Breast epithelium (tissue), 4 donors: ENCODE data around the gene ARHGAP26. TPM values are rescaled to one million over a fixed set of nuclear protein-coding genes. Genes with fewer than 3 reads are reported as not detected.

Experiments
- DNase-seq, 2 donors: peaks; one replicate each; pipeline ENCODE4 v3.0.0-alpha.2; 2019; ENCODE audit warnings: low spot score in 2 of 2
- H3K27ac ChIP-seq, 2 donors: fragments of 200-600 bp; sonication (generic) in 1 of 2; one replicate each; pipeline ENCODE4 v1.5.1; 2016 to 2019; ENCODE audit warnings: mild to moderate bottlenecking in 1 of 2
- H3K27me3 ChIP-seq, 2 donors: fragments of 200-600 bp; sonication (generic) in 1 of 2; one replicate each; pipeline versions ENCODE4 v1.5.1 to v1.6.0; 2017 to 2019; ENCODE audit warnings: control low read depth in 1 of 2, mild to moderate bottlenecking in 1 of 2
- H3K36me3 ChIP-seq: fragments of 200-600 bp; one replicate; pipeline ENCODE4 v1.5.1; 2019
- H3K4me1 ChIP-seq, 2 donors: fragments of 200-600 bp; sonication (generic); one replicate each; pipeline ENCODE4 v1.5.1; 2016 to 2019; ENCODE audit warnings: control low read depth in 1 of 2
- H3K4me3 ChIP-seq, 3 donors: fragments of 200-600 bp; sonication (generic); 1 replicate in 2 of 3; 2 replicates in 1 of 3; pipeline ENCODE4 v1.5.1; 2016 to 2019; ENCODE audit warnings: mild to moderate bottlenecking in 3 of 3, moderate library complexity in 2 of 3
- H3K9me3 ChIP-seq, 2 donors: fragments of 200-600 bp; sonication (generic) in 1 of 2; one replicate each; pipeline ENCODE4 v1.5.1; 2016 to 2019; ENCODE audit warnings: control low read depth in 1 of 2
- CTCF ChIP-seq, 3 donors: fragments of 450-650 bp; IDR thresholded peaks; one replicate each; pipeline ENCODE4 v1.5.1; 2016 to 2017; ENCODE audit warnings: antibody characterized with exemption in 3 of 3, mild to moderate bottlenecking in 3 of 3, moderate library complexity in 3 of 3
- POLR2A ChIP-seq: fragments of 450-650 bp; IDR thresholded peaks from one replicate; pipeline ENCODE4 v1.6.1; 2016; ENCODE audit warnings: antibody characterized with exemption, mild to moderate bottlenecking, moderate library complexity
- POLR2AphosphoS5 ChIP-seq, 3 donors: sonication (generic); formaldehyde crosslinking; IDR thresholded peaks; one replicate each; pipeline ENCODE4 v1.6.1; 2017; ENCODE audit warnings: antibody characterized with exemption in 3 of 3
- intact Hi-C: fragments of 100-400 bp; cut with DNase I; formaldehyde crosslinking; loops from one replicate; pipeline ENCODE4 v1.15.1; 2023; ENCODE audit warnings: low total_unique reads
- total RNA-seq, 3 donors: library from RNA; depleted of rRNA; stranded (reverse); fragments of >200 nt; gene quantifications; one replicate each; pipeline ENCODE4 v1.1.0, GENCODE V29; 2016

The ARHGAP26 gene
- total RNA-seq, 3 donors from 2014 or later: 33.1 to 89.0 (median 56.4) TPM

GRCh38 chr5:143134269-143134668 lies 364.1 kb downstream of the ARHGAP26 start:
- TF ChIP-seq POLR2AphosphoS5 (IDR thresholded peaks at IDR 0.05) (no peak), POLR2A (no peak), CTCF (IDR thresholded peaks at IDR 0.05) (no peak)
- H3K36me3 ChIP-seq: no peaks in the 10 kb centered on the region
- H3K4me3 ChIP-seq: no peak overlapping the region
- no peaks in the 10 kb centered on the region for H3K9me3 ChIP-seq
- H3K4me1 ChIP-seq: no peaks in the 10 kb centered on the region
- intact Hi-C loops: no loop called here
- no peak overlapping the region for H3K27ac ChIP-seq
- H3K27me3 ChIP-seq: no peaks in the 10 kb centered on the region
- DNase-seq: no peak

GRCh38 chr5:143134900-143135299 lies 364.7 kb downstream of the ARHGAP26 start:
- intact Hi-C loops: no loop called here
- no peak for TF ChIP-seq POLR2A
- TF ChIP-seq CTCF (IDR thresholded peaks at IDR 0.05): no peak
- TF ChIP-seq POLR2AphosphoS5 (IDR thresholded peaks at IDR 0.05): no peak

DNA sequence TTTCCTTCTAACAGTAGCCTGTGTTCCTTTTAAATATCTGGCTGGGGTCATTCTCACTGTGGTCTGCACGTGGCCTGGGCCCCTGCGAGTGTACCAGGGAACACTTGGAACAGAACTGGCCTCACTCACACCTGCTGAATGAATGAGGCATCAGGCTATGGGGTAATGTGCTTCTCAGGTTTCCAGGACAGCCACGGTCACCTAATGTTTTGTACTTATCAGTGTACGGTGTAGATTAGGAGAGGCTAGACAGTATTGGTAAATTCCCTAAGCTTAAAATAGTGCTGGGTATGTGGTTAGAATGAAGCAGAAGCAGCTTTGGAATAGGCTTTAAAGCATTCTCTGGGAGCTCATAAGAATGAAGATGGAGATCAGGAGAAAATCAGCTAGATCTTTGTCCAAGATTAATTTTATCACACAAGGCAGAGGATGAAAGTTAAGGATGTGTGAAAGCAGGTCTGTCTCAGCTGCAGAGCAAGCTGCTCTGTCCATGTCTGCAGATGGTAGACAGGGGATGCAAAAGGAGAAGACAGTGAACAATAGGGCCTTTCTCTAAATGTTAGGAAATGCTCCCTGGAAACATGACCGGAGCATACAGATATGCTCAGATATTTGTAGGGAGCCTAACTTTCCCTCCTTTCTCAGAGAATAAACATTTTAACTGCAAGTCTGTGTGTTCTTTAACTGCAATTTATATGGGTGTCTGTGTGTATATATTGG lies 365.8 kb downstream of the ARHGAP26 start:
- H3K4me3 ChIP-seq: no peak overlapping the region
- TF ChIP-seq POLR2AphosphoS5 (IDR thresholded peaks at IDR 0.05): no peak
- no peak for TF ChIP-seq CTCF (IDR thresholded peaks at IDR 0.05)
- TF ChIP-seq POLR2A: no peak
- no peak for DNase-seq
- H3K27me3 ChIP-seq: no peaks in the 10 kb centered on the region
- H3K36me3 ChIP-seq: no peaks in the 10 kb centered on the region
- H3K9me3 ChIP-seq: no peaks in the 10 kb centered on the region
- no peaks in the 10 kb centered on the region for H3K4me1 ChIP-seq
- intact Hi-C loops: no loop called here
- no peak overlapping the region for H3K27ac ChIP-seq

More at GRCh38 chr5:143134900-143135299, 364.7 kb downstream of the ARHGAP26 start:
- Histone ChIP-seq H3K36me3 (no peaks in the 10 kb centered on the region), H3K27me3 (no peaks in the 10 kb centered on the region), H3K27ac (no peak overlapping the region), H3K4me3 (no peak overlapping the region), H3K4me1 (no peaks in the 10 kb centered on the region), H3K9me3 (no peaks in the 10 kb centered on the region)
- DNase-seq: no peak

GRCh38 chr5:143138839-143139238 lies 368.7 kb downstream of the ARHGAP26 start:
- H3K4me3 ChIP-seq: no peak overlapping the region
- intact Hi-C loops: no loop called here
- no peaks in the 10 kb centered on the region for H3K9me3 ChIP-seq
- peaks cover 0 to 7% of the 10 kb centered on the region in 2 donors for H3K4me1 ChIP-seq
- no peaks in the 10 kb centered on the region for H3K27me3 ChIP-seq
- H3K36me3 ChIP-seq: no peaks in the 10 kb centered on the region
- DNase-seq: no peak
- no peak for TF ChIP-seq POLR2A
- no peak for TF ChIP-seq CTCF (IDR thresholded peaks at IDR 0.05)
- no peak for TF ChIP-seq POLR2AphosphoS5 (IDR thresholded peaks at IDR 0.05)
- no peak overlapping the region for H3K27ac ChIP-seq

DNA sequence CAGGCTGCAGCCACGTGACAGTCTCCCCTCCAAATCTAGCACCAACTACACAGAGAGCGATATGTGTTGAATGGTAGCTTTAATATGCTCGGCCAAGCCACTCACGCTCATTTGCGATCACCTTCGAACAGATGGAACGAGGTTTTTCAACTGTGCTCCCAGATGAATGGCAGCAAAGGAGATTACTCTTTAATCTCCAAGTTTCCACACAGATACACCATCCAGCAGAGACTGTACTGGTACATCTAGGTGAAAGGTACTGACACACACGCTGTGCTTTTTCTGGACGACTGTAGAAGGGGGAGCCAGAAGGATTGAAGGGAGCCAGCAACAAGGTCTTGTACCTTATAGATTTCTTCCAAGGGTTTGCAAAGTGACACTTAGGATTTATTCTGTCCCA lies 369.4 kb downstream of the ARHGAP26 start:
- H3K27me3 ChIP-seq: no peaks in the 10 kb centered on the region
- H3K4me1 ChIP-seq: peaks cover 0 to 7% of the 10 kb centered on the region in 2 donors
- TF ChIP-seq CTCF (IDR thresholded peaks at IDR 0.05) (no peak), POLR2A (no peak), POLR2AphosphoS5 (IDR thresholded peaks at IDR 0.05) (no peak)
- no peaks in the 10 kb centered on the region for H3K9me3 ChIP-seq
- no peaks in the 10 kb centered on the region for H3K36me3 ChIP-seq
- H3K27ac ChIP-seq: no peak overlapping the region
- intact Hi-C loops: no loop called here
- DNase-seq: no peak
- H3K4me3 ChIP-seq: no peak overlapping the region
